Stimulated activated naive CD8-positive, alpha-beta T cell treated with anti-CD3 and anti-CD28 coated beads, Interleukin-15, Interleukin-2, amounts not matched to agents 100 ng/mL and 50 ng/mL, for 24 hours (primary cell): ENCODE data around the gene C19orf25.
"Not testable (repeated sequence)": the region's sequence is repeated elsewhere in the genome, so short reads cannot be mapped to it uniquely, and the experiment has no call there.

Experiments
- H3K27ac Mint-ChIP-seq: one replicate; pipeline ENCODE4 v1.8.0; 2021; ENCODE audit warnings: mild to moderate bottlenecking, mixed read lengths
- H3K27me3 Mint-ChIP-seq: one replicate; pipeline ENCODE4 v1.8.0; 2021; ENCODE audit warnings: mixed read lengths
- H3K36me3 Mint-ChIP-seq: one replicate; pipeline ENCODE4 v1.8.0; 2021; ENCODE audit warnings: low read depth, mixed read lengths
- H3K4me1 Mint-ChIP-seq: one replicate; pipeline ENCODE4 v1.8.0; 2021; ENCODE audit warnings: low read depth, mixed read lengths
- H3K4me3 Mint-ChIP-seq: one replicate; pipeline ENCODE4 v1.8.0; 2021; ENCODE audit warnings: mild to moderate bottlenecking, mixed read lengths
- H3K9me3 Mint-ChIP-seq: one replicate; pipeline ENCODE4 v1.8.0; 2021; ENCODE audit warnings: mixed read lengths

C19orf25 gene

DNA sequence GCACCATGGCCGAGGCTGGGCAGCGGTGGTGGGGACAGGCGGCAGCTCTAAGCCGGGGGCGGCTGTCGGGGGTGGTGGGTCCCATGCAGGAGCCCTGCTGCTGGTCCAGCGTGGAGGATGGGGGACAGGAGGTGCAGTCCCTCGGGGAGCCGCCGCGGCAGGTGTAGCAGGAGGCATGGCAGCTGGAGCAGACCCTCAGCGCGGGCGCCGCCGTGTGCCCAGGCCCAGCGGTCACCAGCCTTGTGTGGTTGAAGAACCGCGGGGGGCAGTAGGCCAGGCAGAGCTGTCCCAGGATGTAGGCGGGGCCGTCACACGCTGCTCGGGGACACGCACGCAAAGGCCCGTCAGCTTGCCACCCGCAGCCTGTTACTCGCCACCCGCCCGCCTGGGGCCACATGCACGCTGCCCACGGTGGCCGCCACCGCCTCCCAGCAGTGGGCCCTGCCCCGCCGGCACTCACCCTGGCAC lies 2.9 kb upstream of the C19orf25 start:
- no peaks in the 10 kb centered on the region for H3K27me3 Mint-ChIP-seq
- peaks cover 6% of the 10 kb centered on the region for H3K36me3 Mint-ChIP-seq
- H3K4me3 Mint-ChIP-seq = no peak overlapping the region
- peaks cover 19% of the 10 kb centered on the region for H3K4me1 Mint-ChIP-seq
- H3K9me3 Mint-ChIP-seq = no peaks in the 10 kb centered on the region
- H3K27ac Mint-ChIP-seq = no peak overlapping the region

GRCh38 chr19:1481224-1481892 lies 2.3 kb upstream of the C19orf25 start:
- Mint-ChIP-seq H3K9me3 (no peaks in the 10 kb centered on the region), H3K4me1 (peaks cover 20% of the 10 kb centered on the region), H3K27ac (no peak overlapping the region), H3K36me3 (peaks cover 6% of the 10 kb centered on the region), H3K27me3 (no peaks in the 10 kb centered on the region), H3K4me3 (no peak overlapping the region)

- not testable (repeated sequence) for H3K27me3 Mint-ChIP-seq, H3K36me3 Mint-ChIP-seq, H3K27ac Mint-ChIP-seq, H3K9me3 Mint-ChIP-seq
- H3K4me1 Mint-ChIP-seq = peaks cover 26% of the 10 kb centered on the region
- peak overlapping the region; percentile 92 for H3K4me3 Mint-ChIP-seq
Observed at GRCh38 chr19:1477056-1477455, 2.0 kb downstream of the C19orf25 start.

GRCh38 chr19:1475751-1476437 lies 3.1 kb downstream of the C19orf25 start:
- no peak overlapping the region for H3K4me3 Mint-ChIP-seq
- no peaks in the 10 kb centered on the region for H3K27me3 Mint-ChIP-seq
- H3K9me3 Mint-ChIP-seq = no peaks in the 10 kb centered on the region
- H3K27ac Mint-ChIP-seq = no peak overlapping the region
- H3K4me1 Mint-ChIP-seq = peaks cover 33% of the 10 kb centered on the region
- H3K36me3 Mint-ChIP-seq = peaks cover 6% of the 10 kb centered on the region

DNA sequence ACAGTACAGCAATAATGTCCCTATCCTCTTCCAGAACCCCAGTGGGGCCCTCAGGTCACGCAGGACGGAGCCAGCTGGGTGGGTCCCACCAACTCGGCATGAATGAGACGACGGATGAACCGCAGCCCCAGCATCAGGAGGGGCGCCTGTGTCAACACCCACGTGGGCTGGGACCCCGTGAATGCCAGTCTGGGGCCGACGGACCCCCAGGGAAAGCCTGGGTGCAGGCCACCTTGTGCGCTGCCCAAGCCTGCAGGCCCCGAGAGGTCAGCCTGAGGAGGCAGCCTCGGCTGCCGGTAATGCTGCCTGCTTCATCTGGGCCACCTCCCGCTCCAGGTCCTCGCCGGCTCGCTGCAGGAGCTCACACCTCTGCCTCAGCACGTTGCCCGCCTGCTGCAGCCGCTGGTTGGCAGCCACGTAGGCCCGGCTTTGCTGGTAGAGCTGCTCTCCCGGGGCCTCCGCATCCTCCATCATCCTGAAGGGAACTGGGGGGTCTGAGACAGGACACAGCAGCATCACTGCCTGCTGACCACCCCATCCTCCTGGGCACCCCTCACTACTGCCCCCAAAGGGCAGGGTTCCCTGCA lies 4.2 kb downstream of the C19orf25 start:
- no peaks in the 10 kb centered on the region for H3K9me3 Mint-ChIP-seq
- H3K4me1 Mint-ChIP-seq = peaks cover 36% of the 10 kb centered on the region
- no peak overlapping the region for H3K4me3 Mint-ChIP-seq
- H3K27ac Mint-ChIP-seq = no peak overlapping the region
- H3K27me3 Mint-ChIP-seq = no peaks in the 10 kb centered on the region
- H3K36me3 Mint-ChIP-seq = peaks cover 6% of the 10 kb centered on the region

DNA sequence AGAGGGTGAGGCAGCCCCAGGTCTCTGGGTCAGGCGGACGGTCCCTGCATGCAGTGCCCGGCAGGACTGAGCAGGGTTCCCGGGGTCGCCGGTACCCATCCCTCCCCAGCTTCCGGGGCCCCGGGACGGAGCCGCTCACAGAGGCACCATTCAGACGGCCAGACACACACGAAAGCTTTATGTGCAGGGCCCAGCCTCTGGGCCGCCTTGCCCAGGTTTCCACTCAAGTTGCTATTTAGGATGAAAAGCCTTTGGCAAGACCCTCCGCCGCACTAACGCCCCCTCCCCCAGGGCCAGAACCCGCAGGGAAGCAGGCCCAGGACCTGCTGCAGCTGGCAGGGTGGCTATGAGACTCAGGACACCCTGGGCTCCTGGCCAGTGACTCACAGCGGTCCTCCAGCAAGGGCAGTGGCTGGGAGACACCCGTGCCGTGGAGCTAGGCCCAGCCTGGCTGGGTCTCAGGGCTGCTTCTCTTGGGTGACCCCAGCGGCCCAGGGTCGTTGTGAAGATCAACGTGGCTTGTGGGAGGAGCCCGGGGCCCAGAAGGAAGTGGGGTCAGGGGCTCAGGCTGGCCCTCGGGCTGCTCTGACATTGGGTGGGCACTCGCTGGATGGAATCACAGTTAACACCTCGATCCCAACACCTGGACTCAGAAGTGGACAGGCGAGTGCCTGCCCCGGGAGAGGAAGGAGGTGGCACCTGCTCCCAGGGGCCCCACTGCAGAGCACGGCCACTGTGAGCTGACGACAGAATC lies 4.8 kb downstream of the C19orf25 start:
- H3K9me3 Mint-ChIP-seq = no peaks in the 10 kb centered on the region
- H3K36me3 Mint-ChIP-seq = peaks cover 6% of the 10 kb centered on the region
- H3K27ac Mint-ChIP-seq = no peak overlapping the region
- peaks cover 32% of the 10 kb centered on the region for H3K4me1 Mint-ChIP-seq
- H3K27me3 Mint-ChIP-seq = no peaks in the 10 kb centered on the region
- H3K4me3 Mint-ChIP-seq = no peak overlapping the region

GRCh38 chr19:1473085-1473851 lies 5.7 kb downstream of the C19orf25 start:
- Mint-ChIP-seq H3K4me1 (peaks cover 28% of the 10 kb centered on the region), H3K36me3 (peaks cover 6% of the 10 kb centered on the region), H3K27ac (no peak overlapping the region), H3K4me3 (no peak overlapping the region), H3K27me3 (no peaks in the 10 kb centered on the region), H3K9me3 (no peaks in the 10 kb centered on the region)

DNA sequence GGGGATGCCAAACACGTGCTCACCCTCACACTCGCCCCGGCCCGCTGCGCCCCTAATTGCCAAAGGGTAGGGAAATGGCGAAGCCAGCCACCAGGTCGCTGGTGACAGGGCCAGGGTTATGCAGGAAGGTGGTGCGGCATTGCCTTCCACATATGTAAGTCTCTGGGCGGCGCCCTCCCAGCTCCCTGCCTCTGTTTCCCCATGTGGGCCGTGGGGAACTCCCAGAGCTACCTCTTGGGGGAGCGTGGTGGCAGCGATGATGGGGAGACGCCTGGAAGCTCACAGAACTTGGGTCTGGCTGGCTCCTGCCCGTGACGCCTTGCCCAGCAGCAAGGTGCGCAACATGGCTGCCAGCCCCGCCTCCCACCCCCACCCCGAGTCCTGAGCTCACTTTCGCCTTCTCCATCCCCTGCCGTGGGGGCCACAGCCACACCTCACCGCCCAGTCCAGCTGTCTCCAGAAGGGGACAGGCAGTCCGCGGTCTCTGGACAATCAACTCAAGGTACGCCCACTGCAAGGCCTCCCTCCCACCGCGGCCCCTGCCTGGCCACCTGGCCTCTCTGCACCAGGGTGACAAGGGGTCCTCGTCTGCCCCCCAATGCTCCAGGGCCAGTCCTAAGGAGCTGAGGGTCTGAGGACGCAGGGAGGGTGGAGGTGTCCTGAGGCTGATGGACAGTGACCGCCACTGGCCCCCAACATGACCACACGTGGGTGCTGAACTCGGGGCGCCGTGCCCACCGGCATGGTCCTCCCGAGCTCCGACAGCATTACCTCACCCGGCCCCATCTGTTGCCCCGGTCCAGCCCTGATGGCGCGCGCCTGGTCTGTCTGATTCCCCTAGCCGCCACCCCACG lies 6.6 kb downstream of the C19orf25 start:
- Mint-ChIP-seq H3K27me3 (no peaks in the 10 kb centered on the region), H3K4me3 (no peak overlapping the region)

GRCh38 chr19:1471515-1472160 lies 7.4 kb downstream of the C19orf25 start:
- no peaks in the 10 kb centered on the region for H3K9me3 Mint-ChIP-seq
- H3K4me3 Mint-ChIP-seq = no peak overlapping the region
- peaks cover 19% of the 10 kb centered on the region for H3K4me1 Mint-ChIP-seq
- no peaks in the 10 kb centered on the region for H3K36me3 Mint-ChIP-seq
- H3K27me3 Mint-ChIP-seq = no peaks in the 10 kb centered on the region
- no peak overlapping the region for H3K27ac Mint-ChIP-seq

More for the DNA sequence above, 6.6 kb downstream of the C19orf25 start:
- no peaks in the 10 kb centered on the region for H3K9me3 Mint-ChIP-seq
- H3K36me3 Mint-ChIP-seq = peaks cover 4% of the 10 kb centered on the region
- H3K27ac Mint-ChIP-seq = no peak overlapping the region
- H3K4me1 Mint-ChIP-seq = peaks cover 23% of the 10 kb centered on the region

GRCh38 chr19:1471010-1471514 lies 8.0 kb downstream of the C19orf25 start:
- Mint-ChIP-seq H3K36me3 (no peaks in the 10 kb centered on the region), H3K4me3 (peak overlapping the region; percentile 23), H3K27me3 (no peaks in the 10 kb centered on the region)

DNA sequence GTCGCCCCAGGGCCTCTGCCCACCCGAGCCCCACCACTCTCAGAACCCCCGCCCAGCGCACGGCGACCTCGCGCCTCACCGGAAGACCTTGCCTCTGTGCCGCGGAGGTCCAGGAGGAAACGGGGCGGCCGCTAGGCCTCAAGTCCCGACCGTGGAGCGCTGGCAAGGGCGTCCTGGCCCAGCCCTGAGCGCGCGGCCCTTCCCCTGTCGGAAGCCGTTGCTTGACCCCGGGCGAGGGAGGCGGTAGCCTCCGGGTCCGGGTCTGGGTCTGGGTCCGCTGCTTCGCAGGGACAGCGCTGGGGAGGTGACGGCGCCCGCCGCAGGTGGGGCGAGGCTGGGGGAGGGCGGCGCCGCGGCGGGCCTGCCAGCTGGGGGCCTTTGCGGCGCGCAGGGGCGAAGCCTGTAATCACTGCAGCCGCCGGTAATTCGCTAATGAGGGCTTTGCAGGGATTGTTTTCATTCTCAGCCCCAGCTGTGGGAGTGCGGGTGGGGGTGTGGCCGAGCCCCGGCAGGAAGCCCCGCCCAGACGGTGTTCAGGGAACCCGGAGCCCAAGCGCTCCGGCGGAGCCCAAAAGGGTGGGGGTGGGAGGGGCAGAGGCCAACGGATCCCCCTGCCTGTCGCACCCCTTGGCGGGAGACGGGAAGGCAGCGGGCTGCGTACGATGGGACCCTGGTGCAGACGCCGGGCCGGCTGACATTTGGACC lies 8.6 kb downstream of the C19orf25 start:
- Mint-ChIP-seq H3K9me3 (no peaks in the 10 kb centered on the region), H3K4me1 (peaks cover 20% of the 10 kb centered on the region), H3K27ac (no peak overlapping the region), H3K27me3 (no peaks in the 10 kb centered on the region), H3K4me3 (peak overlapping the region; percentile 26), H3K36me3 (no peaks in the 10 kb centered on the region)

More at GRCh38 chr19:1471010-1471514, 8.0 kb downstream of the C19orf25 start:
- no peak overlapping the region for H3K27ac Mint-ChIP-seq
- H3K4me1 Mint-ChIP-seq = peaks cover 20% of the 10 kb centered on the region
- no peaks in the 10 kb centered on the region for H3K9me3 Mint-ChIP-seq

DNA sequence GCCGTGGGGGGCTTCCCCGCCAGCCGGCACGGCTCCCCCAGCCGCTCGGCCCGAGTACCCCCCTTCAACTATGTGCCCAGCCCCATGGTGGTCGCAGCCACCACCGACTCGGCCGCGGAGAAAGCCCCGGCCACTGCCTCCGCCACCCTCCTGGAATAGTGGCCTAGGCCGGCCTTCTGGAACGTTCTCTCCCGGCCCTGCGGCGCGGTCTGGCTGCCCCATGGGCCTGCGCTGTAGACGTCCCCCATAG lies 9.0 kb downstream of the C19orf25 start:
- Mint-ChIP-seq H3K36me3 (no peaks in the 10 kb centered on the region), H3K27me3 (no peaks in the 10 kb centered on the region), H3K4me1 (peaks cover 20% of the 10 kb centered on the region), H3K27ac (no peak overlapping the region), H3K4me3 (peak overlapping the region; percentile 26), H3K9me3 (no peaks in the 10 kb centered on the region)
